IPS-15b (cell line): ENCODE results near the gene DNAJB1.
"Not testable (repeated sequence)": the region's sequence is repeated elsewhere in the genome, so short reads cannot be mapped to it uniquely, and the experiment has no call there.

Experiments
- H3K27me3 ChIP-seq: one replicate; pipeline ENCODE4 v1.6.1; 2013; ENCODE audit warnings: low read length; ENCODE audit not compliant: control insufficient read depth, insufficient read depth
- H3K36me3 ChIP-seq: one replicate; pipeline ENCODE4 v1.6.1; 2013; ENCODE audit warnings: low read length; ENCODE audit not compliant: control insufficient read depth, insufficient read depth
- H3K4me1 ChIP-seq: one replicate; pipeline ENCODE4 v1.6.1; 2013; ENCODE audit warnings: mild to moderate bottlenecking, low read length; ENCODE audit not compliant: control insufficient read depth, insufficient read depth
- H3K4me3 ChIP-seq: one replicate; pipeline ENCODE4 v1.5.1; 2013; ENCODE audit warnings: low read depth, low read length
- H3K9ac ChIP-seq: one replicate; pipeline ENCODE4 v1.6.1; 2013; ENCODE audit warnings: low read depth, mild to moderate bottlenecking, low read length
- H3K9me3 ChIP-seq: one replicate; pipeline ENCODE4 v1.6.1; 2013; ENCODE audit warnings: mild to moderate bottlenecking, low read length; ENCODE audit not compliant: control insufficient read depth, insufficient read depth

The DNAJB1 gene

GRCh38 chr19:14551134-14552005, 33.2 kb upstream of the DNAJB1 start:
- H3K36me3 ChIP-seq, H3K9me3 ChIP-seq, H3K4me3 ChIP-seq, H3K4me1 ChIP-seq, H3K27me3 ChIP-seq, H3K9ac ChIP-seq: not testable (repeated sequence)

- H3K9ac ChIP-seq, result no peak overlapping the region
- H3K4me1 ChIP-seq, result no peaks in the 10 kb centered on the region
- H3K9me3 ChIP-seq, result no peaks in the 10 kb centered on the region
- H3K27me3 ChIP-seq, result no peaks in the 10 kb centered on the region
- H3K4me3 ChIP-seq, result no peak overlapping the region
- peaks cover 3% of the 10 kb centered on the region for H3K36me3 ChIP-seq
Measured at GRCh38 chr19:14550201-14550754, 32.1 kb upstream of the DNAJB1 start.

- Histone ChIP-seq H3K4me3 (no peak overlapping the region), H3K4me1 (no peaks in the 10 kb centered on the region), H3K27me3 (no peaks in the 10 kb centered on the region), H3K9ac (no peak overlapping the region), H3K36me3 (no peaks in the 10 kb centered on the region), H3K9me3 (no peaks in the 10 kb centered on the region)
Measured at GRCh38 chr19:14545716-14546082, 27.5 kb upstream of the DNAJB1 start.

GRCh38 chr19:14544977-14545715, 26.9 kb upstream of the DNAJB1 start:
- no peaks in the 10 kb centered on the region for H3K9me3 ChIP-seq
- H3K36me3 ChIP-seq, result no peaks in the 10 kb centered on the region
- no peaks in the 10 kb centered on the region for H3K4me1 ChIP-seq
- H3K4me3 ChIP-seq, result no peak overlapping the region
- H3K27me3 ChIP-seq, result no peaks in the 10 kb centered on the region
- H3K9ac ChIP-seq, result no peak overlapping the region

- no peaks in the 10 kb centered on the region for H3K9me3 ChIP-seq
- H3K4me1 ChIP-seq, result no peaks in the 10 kb centered on the region
- H3K9ac ChIP-seq, result no peak overlapping the region
- no peaks in the 10 kb centered on the region for H3K36me3 ChIP-seq
- H3K4me3 ChIP-seq, result no peak overlapping the region
- H3K27me3 ChIP-seq, result no peaks in the 10 kb centered on the region
Measured at GRCh38 chr19:14544047-14544446, 25.9 kb upstream of the DNAJB1 start.

- Histone ChIP-seq H3K27me3 (no peaks in the 10 kb centered on the region), H3K4me3 (no peak overlapping the region), H3K36me3 (no peaks in the 10 kb centered on the region), H3K9ac (no peak overlapping the region), H3K4me1 (no peaks in the 10 kb centered on the region), H3K9me3 (no peaks in the 10 kb centered on the region)
Measured at GRCh38 chr19:14542711-14543328, 24.6 kb upstream of the DNAJB1 start.

GRCh38 chr19:14541979-14542378, 23.8 kb upstream of the DNAJB1 start:
- H3K9ac ChIP-seq, H3K27me3 ChIP-seq, H3K36me3 ChIP-seq, H3K9me3 ChIP-seq, H3K4me3 ChIP-seq, H3K4me1 ChIP-seq: not testable (repeated sequence)

- H3K27me3 ChIP-seq, result no peaks in the 10 kb centered on the region
- no peaks in the 10 kb centered on the region for H3K9me3 ChIP-seq
- H3K9ac ChIP-seq, result no peak overlapping the region
- no peak overlapping the region for H3K4me3 ChIP-seq
- H3K36me3 ChIP-seq, result no peaks in the 10 kb centered on the region
- H3K4me1 ChIP-seq, result no peaks in the 10 kb centered on the region
Measured at GRCh38 chr19:14540741-14541525, 22.7 kb upstream of the DNAJB1 start.

- Histone ChIP-seq H3K9me3 (no peaks in the 10 kb centered on the region), H3K4me1 (no peaks in the 10 kb centered on the region), H3K4me3 (peak overlapping the region; percentile 47)
Measured at GRCh38 chr19:14536926-14537692, 18.9 kb upstream of the DNAJB1 start.

GRCh38 chr19:14533450-14533849, 15.3 kb upstream of the DNAJB1 start:
- Histone ChIP-seq H3K4me3 (no peak overlapping the region), H3K27me3 (no peaks in the 10 kb centered on the region), H3K4me1 (no peaks in the 10 kb centered on the region), H3K36me3 (no peaks in the 10 kb centered on the region), H3K9me3 (no peaks in the 10 kb centered on the region), H3K9ac (no peak overlapping the region)

More at GRCh38 chr19:14536926-14537692, 18.9 kb upstream of the DNAJB1 start:
- Histone ChIP-seq H3K9ac (no peak overlapping the region), H3K36me3 (no peaks in the 10 kb centered on the region), H3K27me3 (no peaks in the 10 kb centered on the region)
